ENCODE data around the gene ACVR2A.
A peak's percentile ranks its signal among the peaks of the same experiment; 100 is the strongest.

Gene ACVR2A

GRCh38 chr2:147939313-147939712 lies 94.5 kb downstream of the ACVR2A start:
- Histone ChIP-seq H3K4me3 (ENCODE audit: low read depth in 1 of 5, low read length in 5 of 5) (no peak overlapping the region), H3K27ac (ENCODE audit: low read depth, low read length) (no peak overlapping the region), H3K9ac (ENCODE audit: low read length in 5 of 5) (peak overlapping the region in 3 of 5 donors; percentile 16 to 41 (median 25)), H3K27me3 (ENCODE audit: control insufficient read depth in 5 of 5, insufficient read depth in 4 of 5, low read length in 5 of 5) (no peaks in the 10 kb centered on the region), H3K9me3 (ENCODE audit: control insufficient read depth in 5 of 5, low read length in 5 of 5) (no peaks in the 10 kb centered on the region), H3K4me1 (ENCODE audit: control insufficient read depth in 5 of 5, insufficient read depth in 5 of 5, low read length in 5 of 5) (peaks cover 0 to 17% (median 12%) of the 10 kb centered on the region in 5 donors), H3K36me3 (ENCODE audit: control insufficient read depth in 5 of 5, insufficient read depth in 5 of 5, low read length in 5 of 5) (peaks cover 14 to 25% (median 23%) of the 10 kb centered on the region in 5 donors)

GRCh38 chr2:147945660-147946059 lies 100.8 kb downstream of the ACVR2A start:
- Histone ChIP-seq H3K9ac (ENCODE audit: low read length in 5 of 5) (no peak overlapping the region), H3K27ac (ENCODE audit: low read depth, low read length) (no peak overlapping the region), H3K4me3 (ENCODE audit: low read depth in 1 of 5, low read length in 5 of 5) (no peak overlapping the region), H3K27me3 (ENCODE audit: control insufficient read depth in 5 of 5, insufficient read depth in 4 of 5, low read length in 5 of 5) (no peaks in the 10 kb centered on the region), H3K9me3 (ENCODE audit: control insufficient read depth in 5 of 5, low read length in 5 of 5) (no peaks in the 10 kb centered on the region), H3K4me1 (ENCODE audit: control insufficient read depth in 5 of 5, insufficient read depth in 5 of 5, low read length in 5 of 5) (no peaks in the 10 kb centered on the region), H3K36me3 (ENCODE audit: control insufficient read depth in 5 of 5, insufficient read depth in 5 of 5, low read length in 5 of 5) (peaks cover 6 to 18% (median 16%) of the 10 kb centered on the region in 5 donors)

DNA sequence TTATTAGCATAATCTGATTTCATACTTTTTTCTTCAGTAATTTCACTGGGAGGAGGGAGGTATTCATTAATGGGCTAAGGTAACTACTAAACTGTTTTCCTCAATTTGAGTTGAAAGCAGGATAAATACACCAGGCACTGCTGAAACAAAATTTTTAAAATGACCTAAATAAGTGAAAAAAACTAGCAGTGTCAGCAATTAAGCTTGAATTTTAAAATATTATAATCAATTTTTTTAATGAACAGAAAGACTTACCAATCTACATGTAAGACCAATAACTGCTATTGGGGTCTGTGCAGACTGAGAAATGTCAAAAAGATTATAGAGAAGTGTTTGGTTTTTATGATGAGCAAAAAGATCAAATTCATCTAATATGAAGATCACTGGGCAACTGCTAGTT lies 107.3 kb downstream of the ACVR2A start:
- Histone ChIP-seq H3K4me1 (ENCODE audit: control insufficient read depth in 5 of 5, insufficient read depth in 5 of 5, low read length in 5 of 5) (no peaks in the 10 kb centered on the region), H3K36me3 (ENCODE audit: control insufficient read depth in 5 of 5, insufficient read depth in 5 of 5, low read length in 5 of 5) (peaks cover 15 to 24% (median 19%) of the 10 kb centered on the region in 5 donors), H3K4me3 (ENCODE audit: low read depth in 1 of 5, low read length in 5 of 5) (no peak overlapping the region), H3K27me3 (ENCODE audit: control insufficient read depth in 5 of 5, insufficient read depth in 4 of 5, low read length in 5 of 5) (no peaks in the 10 kb centered on the region), H3K27ac (ENCODE audit: low read depth, low read length) (no peak overlapping the region), H3K9me3 (ENCODE audit: control insufficient read depth in 5 of 5, low read length in 5 of 5) (no peaks in the 10 kb centered on the region), H3K9ac (ENCODE audit: low read length in 5 of 5) (no peak overlapping the region)

- Histone ChIP-seq H3K36me3 (ENCODE audit: control insufficient read depth in 5 of 5, insufficient read depth in 5 of 5, low read length in 5 of 5) (peaks cover 0 to 21% (median 5%) of the 10 kb centered on the region in 5 donors), H3K9me3 (ENCODE audit: control insufficient read depth in 5 of 5, low read length in 5 of 5) (peaks cover 0 to 7% (median 0%) of the 10 kb centered on the region in 5 donors), H3K9ac (ENCODE audit: low read length in 5 of 5) (no peak overlapping the region), H3K4me3 (ENCODE audit: low read depth in 1 of 5, low read length in 5 of 5) (no peak overlapping the region), H3K27me3 (ENCODE audit: control insufficient read depth in 5 of 5, insufficient read depth in 4 of 5, low read length in 5 of 5) (no peaks in the 10 kb centered on the region), H3K4me1 (ENCODE audit: control insufficient read depth in 5 of 5, insufficient read depth in 5 of 5, low read length in 5 of 5) (no peaks in the 10 kb centered on the region), H3K27ac (ENCODE audit: low read depth, low read length) (no peak overlapping the region)
These were observed 123.7 kb downstream of the ACVR2A start for GRCh38 chr2:147968571-147968970.

DNA sequence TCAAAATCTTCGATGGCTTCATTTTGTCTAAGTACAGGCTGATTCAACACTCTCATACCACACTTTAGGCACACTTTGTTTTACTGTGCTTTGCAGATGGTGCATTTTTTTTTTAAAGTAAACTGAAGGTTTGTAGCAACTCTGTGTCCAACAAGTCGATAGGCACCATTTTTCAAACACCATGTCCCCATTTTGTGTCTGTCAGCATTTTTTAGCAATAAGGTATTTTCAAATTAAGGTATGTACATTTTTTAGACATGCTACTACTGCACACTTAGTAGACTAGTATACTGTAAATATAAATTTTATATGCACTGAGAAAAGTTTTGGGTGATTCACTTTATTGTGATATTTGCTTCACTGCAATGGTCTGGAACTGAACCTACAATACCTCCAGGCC lies 131.3 kb downstream of the ACVR2A start:
- Histone ChIP-seq H3K9me3 (ENCODE audit: control insufficient read depth in 5 of 5, low read length in 5 of 5) (no peaks in the 10 kb centered on the region), H3K27me3 (ENCODE audit: control insufficient read depth in 5 of 5, insufficient read depth in 4 of 5, low read length in 5 of 5) (no peaks in the 10 kb centered on the region), H3K9ac (ENCODE audit: low read length in 5 of 5) (no peak overlapping the region), H3K36me3 (ENCODE audit: control insufficient read depth in 5 of 5, insufficient read depth in 5 of 5, low read length in 5 of 5) (peaks cover 0 to 9% (median 5%) of the 10 kb centered on the region in 5 donors), H3K4me1 (ENCODE audit: control insufficient read depth in 5 of 5, insufficient read depth in 5 of 5, low read length in 5 of 5) (no peaks in the 10 kb centered on the region), H3K4me3 (ENCODE audit: low read depth in 1 of 5, low read length in 5 of 5) (no peak overlapping the region), H3K27ac (ENCODE audit: low read depth, low read length) (no peak overlapping the region)

DNA sequence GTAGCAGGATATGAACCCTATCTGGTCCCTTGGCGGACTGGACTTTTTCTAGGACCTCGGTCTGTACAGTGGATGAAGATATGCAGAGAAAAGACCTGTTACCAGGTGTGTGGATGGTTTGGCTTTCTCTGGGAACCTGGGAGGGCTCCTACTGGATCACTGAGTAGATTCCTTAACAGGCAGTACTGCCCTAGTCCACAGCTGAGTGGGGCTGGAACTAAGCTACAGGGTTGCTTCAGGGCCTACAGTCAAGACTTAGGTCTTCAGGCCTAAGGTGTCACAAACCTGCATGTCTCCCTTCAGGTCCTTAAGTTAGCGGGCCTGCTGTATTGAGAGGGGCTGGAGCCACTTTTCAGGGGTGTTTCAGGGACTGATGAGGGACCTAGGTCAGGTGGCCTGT lies 132.8 kb downstream of the ACVR2A start:
- no peak overlapping the region for H3K9ac ChIP-seq (ENCODE audit: low read length in 5 of 5)

More for the DNA sequence above, 132.8 kb downstream of the ACVR2A start:
- no peaks in the 10 kb centered on the region for H3K4me1 ChIP-seq (ENCODE audit: control insufficient read depth in 5 of 5, insufficient read depth in 5 of 5, low read length in 5 of 5)
- H3K4me3 ChIP-seq (ENCODE audit: low read depth in 1 of 5, low read length in 5 of 5) = no peak overlapping the region
- H3K27ac ChIP-seq (ENCODE audit: low read depth, low read length) = no peak overlapping the region
- H3K9me3 ChIP-seq (ENCODE audit: control insufficient read depth in 5 of 5, low read length in 5 of 5) = no peaks in the 10 kb centered on the region
- H3K36me3 ChIP-seq (ENCODE audit: control insufficient read depth in 5 of 5, insufficient read depth in 5 of 5, low read length in 5 of 5) = peaks cover 0 to 5% (median 3%) of the 10 kb centered on the region in 5 donors
- no peaks in the 10 kb centered on the region for H3K27me3 ChIP-seq (ENCODE audit: control insufficient read depth in 5 of 5, insufficient read depth in 4 of 5, low read length in 5 of 5)
